ENCODE results near the gene ANKRD18B.
"Not testable (repeated sequence)": the region's sequence is repeated elsewhere in the genome, so short reads cannot be mapped to it uniquely, and the experiment has no call there.

The ANKRD18B gene

DNA sequence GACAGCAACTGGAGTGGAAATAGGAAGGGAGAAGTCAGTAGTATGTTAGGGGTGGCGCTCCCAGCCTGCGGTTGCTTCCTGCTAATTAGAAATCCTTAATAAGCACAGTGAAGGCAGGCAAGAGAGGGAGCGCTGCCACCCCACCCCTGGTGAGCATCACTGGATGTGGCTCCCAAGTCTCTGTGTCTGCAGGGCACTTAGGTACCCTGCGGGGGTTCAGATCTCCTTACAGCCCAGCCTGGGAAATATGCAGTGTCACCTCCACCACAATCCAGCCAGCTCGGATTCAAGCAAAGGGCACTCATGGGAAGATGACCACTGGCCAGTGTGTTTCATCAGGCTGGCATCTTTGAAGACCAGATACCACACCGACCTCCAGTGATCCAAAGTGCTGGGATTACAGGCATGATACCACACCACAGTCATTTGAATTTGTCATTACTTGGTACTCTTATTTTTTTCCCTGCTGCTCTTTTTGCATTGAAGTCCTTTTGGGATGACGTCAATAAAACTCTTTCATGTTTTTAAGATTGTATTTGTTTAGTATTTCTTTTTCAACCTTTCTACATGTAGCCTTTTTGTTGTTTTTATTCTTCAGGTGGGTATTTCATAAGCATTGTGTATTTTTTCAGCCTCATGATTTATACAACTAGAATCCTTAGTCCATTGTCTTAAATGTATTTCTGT is 90.1 kb downstream of the ANKRD18B start:
- TF ChIP-seq, protein P1, sequence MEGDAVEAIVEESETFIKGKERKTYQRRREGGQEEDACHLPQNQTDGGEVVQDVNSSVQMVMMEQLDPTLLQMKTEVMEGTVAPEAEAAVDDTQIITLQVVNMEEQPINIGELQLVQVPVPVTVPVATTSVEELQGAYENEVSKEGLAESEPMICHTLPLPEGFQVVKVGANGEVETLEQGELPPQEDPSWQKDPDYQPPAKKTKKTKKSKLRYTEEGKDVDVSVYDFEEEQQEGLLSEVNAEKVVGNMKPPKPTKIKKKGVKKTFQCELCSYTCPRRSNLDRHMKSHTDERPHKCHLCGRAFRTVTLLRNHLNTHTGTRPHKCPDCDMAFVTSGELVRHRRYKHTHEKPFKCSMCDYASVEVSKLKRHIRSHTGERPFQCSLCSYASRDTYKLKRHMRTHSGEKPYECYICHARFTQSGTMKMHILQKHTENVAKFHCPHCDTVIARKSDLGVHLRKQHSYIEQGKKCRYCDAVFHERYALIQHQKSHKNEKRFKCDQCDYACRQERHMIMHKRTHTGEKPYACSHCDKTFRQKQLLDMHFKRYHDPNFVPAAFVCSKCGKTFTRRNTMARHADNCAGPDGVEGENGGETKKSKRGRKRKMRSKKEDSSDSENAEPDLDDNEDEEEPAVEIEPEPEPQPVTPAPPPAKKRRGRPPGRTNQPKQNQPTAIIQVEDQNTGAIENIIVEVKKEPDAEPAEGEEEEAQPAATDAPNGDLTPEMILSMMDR (conservative IDR thresholded peaks at IDR 0.05; ENCODE audit: low read depth) = no peak
- no peak for DNase-seq (ENCODE audit: low spot score)
- H3K27ac ChIP-seq = no peak overlapping the region
- CTCF ChIA-PET = no interaction called here
- POLR2A ChIA-PET (ENCODE audit: low non-redundant PET) = no interaction called here

DNA sequence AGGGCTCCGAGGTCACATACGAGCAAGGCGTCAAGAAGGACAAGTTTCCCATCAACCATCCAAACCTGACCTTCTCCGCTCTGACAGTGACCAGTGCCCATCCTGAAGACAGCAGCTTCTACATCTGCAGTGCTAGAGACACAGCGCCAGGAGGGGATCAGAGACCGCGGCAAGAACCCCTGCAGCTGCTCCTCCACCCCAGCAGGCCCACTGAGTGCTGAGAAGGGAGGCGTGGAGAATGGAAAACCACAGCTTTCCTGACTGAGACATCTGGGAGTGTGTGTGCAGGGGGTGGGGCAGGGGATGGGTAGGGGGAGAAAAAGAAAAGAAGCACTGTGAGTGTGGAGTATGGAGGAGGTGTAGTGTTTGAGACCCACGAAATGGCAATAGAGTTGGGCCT is 94.3 kb downstream of the ANKRD18B start:
- DNase-seq (ENCODE audit: low spot score); POLR2A ChIA-PET (ENCODE audit: low non-redundant PET); CTCF ChIA-PET; H3K27ac ChIP-seq: not testable (repeated sequence)

DNA sequence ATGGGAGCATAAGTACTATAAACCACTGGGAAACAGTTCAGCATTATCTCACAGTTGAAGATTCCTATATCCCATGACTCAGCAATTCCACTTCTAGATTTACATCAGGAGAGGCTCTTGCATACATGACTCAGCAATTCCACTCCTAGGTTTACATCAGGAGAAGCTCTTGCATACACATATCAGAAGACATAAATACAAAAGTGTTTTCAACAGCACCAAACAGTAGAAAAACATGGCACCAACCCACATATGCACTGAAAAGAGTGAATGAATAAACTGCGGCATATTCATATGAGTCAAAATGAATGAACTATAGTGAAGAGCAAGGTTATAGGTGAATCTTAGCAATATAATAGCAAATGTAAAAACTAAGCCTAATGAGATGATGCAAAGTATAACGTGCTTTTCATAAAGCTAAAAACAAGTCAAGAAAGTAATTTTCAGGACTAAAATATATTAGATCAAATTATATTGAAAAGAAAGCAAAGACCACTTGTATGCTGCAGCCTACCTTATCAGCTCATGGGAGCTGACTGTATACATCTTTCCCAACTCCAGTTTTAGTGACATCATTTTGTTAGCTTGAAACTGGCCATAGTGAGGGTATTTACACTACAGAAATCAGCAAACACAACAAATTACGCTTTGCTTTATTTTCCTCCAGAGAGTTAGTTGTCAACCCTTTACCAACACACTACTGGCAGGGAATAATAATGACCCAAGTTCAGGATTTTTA is 95.8 kb downstream of the ANKRD18B start:
- H3K27ac ChIP-seq = no peak overlapping the region
- DNase-seq (ENCODE audit: low spot score) = peak; percentile 36
- POLR2A ChIA-PET (ENCODE audit: low non-redundant PET) = no interaction called here
- TF ChIP-seq, protein P1 (conservative IDR thresholded peaks at IDR 0.05; ENCODE audit: low read depth) = no peak
- CTCF ChIA-PET = interaction anchor here (0.6 to 0.7 kb wide), 2 partner anchors 9 to 194 kb away, joined by 3 to 5 read pairs; no protein-coding TSS in a partner anchor

DNA sequence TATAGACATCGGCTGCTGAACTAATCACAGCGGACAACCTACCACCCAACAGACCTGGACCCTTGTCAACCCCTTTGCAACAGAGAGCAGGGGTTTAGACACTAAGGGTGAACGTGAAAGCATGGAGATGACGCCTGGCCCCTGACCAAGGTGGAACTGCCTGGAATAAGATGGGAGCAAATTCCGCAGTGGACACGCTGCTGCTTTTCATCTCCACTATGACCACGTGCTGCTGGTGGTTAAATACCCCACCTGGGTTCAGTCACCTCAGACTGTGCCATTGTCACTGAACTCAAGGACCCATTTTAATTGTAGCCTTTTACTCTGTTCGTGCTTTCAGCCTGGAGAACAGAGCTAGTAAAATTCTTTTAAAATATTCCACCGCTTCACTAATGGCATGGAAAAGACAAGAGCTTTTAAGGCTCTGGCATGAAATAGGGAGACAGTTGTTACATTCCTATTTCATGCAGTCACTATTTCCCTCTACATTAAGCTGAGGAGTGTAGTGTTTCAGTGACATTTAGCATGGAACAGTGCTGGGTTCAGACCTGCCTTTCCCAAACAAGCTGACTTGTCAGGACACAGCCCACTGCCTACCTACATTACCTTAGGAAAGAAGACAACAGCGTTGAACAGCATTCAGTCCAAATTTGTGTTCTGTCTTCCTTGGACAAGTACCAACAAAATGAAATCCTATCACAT is 96.8 kb downstream of the ANKRD18B start:
- DNase-seq (ENCODE audit: low spot score) = peak; percentile 93
- ChIA-PET CTCF (interaction anchor here (0.5 to 4.6 kb wide), 3 partner anchors 98 to 1048 kb away, joined by 3 to 80 read pairs (median 3); no protein-coding TSS in a partner anchor), POLR2A (ENCODE audit: low non-redundant PET) (no interaction called here)
- TF ChIP-seq, protein P1 (conservative IDR thresholded peaks at IDR 0.05; ENCODE audit: low read depth) = no peak
- peak overlapping the region; percentile 97 for H3K27ac ChIP-seq
